SU-DHL-6 (cell line): ENCODE measurements around the gene CNFN.

Source experiments
- H2AFZ ChIP-seq: fragments of 200-600 bp; sonication (generic); 2 replicates; pipeline ENCODE4 v1.6.1; 2014; ENCODE audit warnings: low read depth, mild to moderate bottlenecking, moderate library complexity, mixed read lengths, antibody characterized with exemption, low read length; ENCODE audit not compliant: severe bottlenecking
- H3F3A ChIP-seq: fragments of 200-600 bp; shearing (Covaris generic); 2 replicates; pipeline ENCODE4 v1.6.0; 2016; ENCODE audit warnings: antibody characterized with exemption, mild to moderate bottlenecking; ENCODE audit not compliant: insufficient read depth
- H3K27ac ChIP-seq: fragments of 200-600 bp; sonication (generic); 2 replicates; pipeline ENCODE4 v1.5.1; 2016; ENCODE audit warnings: low read depth, mild to moderate bottlenecking, low read length, moderate library complexity, mixed read lengths
- H3K27me3 ChIP-seq: fragments of 200-600 bp; sonication (generic), shearing (Covaris generic); 2 replicates; pipeline ENCODE4 v1.6.0; 2014; ENCODE audit warnings: mild to moderate bottlenecking, low read length
- H3K36me3 ChIP-seq: fragments of 200-600 bp; sonication (generic); 2 replicates; pipeline ENCODE4 v1.6.1; 2014; ENCODE audit warnings: mild to moderate bottlenecking, low read length, mixed read lengths
- H3K4me2 ChIP-seq: fragments of 300-600, 200-600 bp; shearing (Covaris generic), sonication (generic); 2 replicates; pipeline ENCODE4 v1.6.0; 2014; ENCODE audit warnings: low read length, low read depth, mild to moderate bottlenecking; ENCODE audit not compliant: poor library complexity, severe bottlenecking
- H3K4me3 ChIP-seq: fragments of 200-600 bp; sonication (generic); 2 replicates; pipeline ENCODE4 v1.5.1; 2014; ENCODE audit warnings: antibody characterized with exemption, low read length, mild to moderate bottlenecking, mixed read lengths; ENCODE audit not compliant: insufficient read depth, poor library complexity, severe bottlenecking
- H3K79me2 ChIP-seq: fragments of 200-600 bp; sonication (generic); 2 replicates; pipeline ENCODE4 v1.6.1; 2014; ENCODE audit warnings: mild to moderate bottlenecking, low read length, moderate library complexity; ENCODE audit not compliant: insufficient read depth
- H3K9ac ChIP-seq: fragments of 200-600 bp; sonication (generic); 2 replicates; pipeline ENCODE4 v1.7.0; 2014; ENCODE audit warnings: mild to moderate bottlenecking, low read length
- H3K9me2 ChIP-seq: fragments of 200-600 bp; sonication (generic); replicated peaks from 2 replicates; pipeline ENCODE4 v1.6.1; 2014; ENCODE audit warnings: low read length; ENCODE audit not compliant: insufficient read depth
- H3K9me3 ChIP-seq: fragments of 200-600 bp; sonication (generic); 2 replicates; pipeline ENCODE4 v1.6.1; 2014; ENCODE audit warnings: low read length, mixed read lengths; ENCODE audit not compliant: insufficient read depth
- H4K20me1 ChIP-seq: fragments of 200-600 bp; sonication (generic); 2 replicates; pipeline ENCODE4 v1.6.1; 2014; ENCODE audit warnings: low read depth, mild to moderate bottlenecking, antibody characterized with exemption, low read length, moderate library complexity, mixed read lengths
- CTCF ChIP-seq: fragments of 200-600 bp; sonication (generic); IDR thresholded peaks from one replicate; pipeline ENCODE4 v1.5.1; 2017; ENCODE audit warnings: antibody characterized with exemption, mild to moderate bottlenecking, low read length, moderate library complexity; ENCODE audit not compliant: insufficient read depth, poor library complexity, severe bottlenecking
- EZH2phosphoT487 ChIP-seq: fragments of 200-600 bp; sonication (generic), shearing (Covaris generic); conservative IDR thresholded peaks from 2 replicates; pipeline ENCODE4 v1.6.1; 2018; ENCODE audit warnings: mild to moderate bottlenecking, antibody characterized with exemption, low read length, moderate library complexity, mixed read lengths

Gene CNFN

GRCh38 chr19:42388851-42389489 is 1.1 kb downstream of the CNFN start:
- Histone ChIP-seq H3K9me2 (no peaks in the 10 kb centered on the region), H3K79me2 (no peaks in the 10 kb centered on the region), H3K36me3 (no peaks in the 10 kb centered on the region), H3K9ac (no peak overlapping the region), H4K20me1 (no peaks in the 10 kb centered on the region), H3K9me3 (no peaks in the 10 kb centered on the region), H3F3A (no peaks in the 10 kb centered on the region), H3K27me3 (no peaks in the 10 kb centered on the region), H2AFZ (no peak overlapping the region), H3K4me3 (no peak overlapping the region), H3K4me2 (no peak overlapping the region), H3K27ac (no peak overlapping the region)
- TF ChIP-seq CTCF, result no peak
- TF ChIP-seq EZH2phosphoT487, result no peak

DNA sequence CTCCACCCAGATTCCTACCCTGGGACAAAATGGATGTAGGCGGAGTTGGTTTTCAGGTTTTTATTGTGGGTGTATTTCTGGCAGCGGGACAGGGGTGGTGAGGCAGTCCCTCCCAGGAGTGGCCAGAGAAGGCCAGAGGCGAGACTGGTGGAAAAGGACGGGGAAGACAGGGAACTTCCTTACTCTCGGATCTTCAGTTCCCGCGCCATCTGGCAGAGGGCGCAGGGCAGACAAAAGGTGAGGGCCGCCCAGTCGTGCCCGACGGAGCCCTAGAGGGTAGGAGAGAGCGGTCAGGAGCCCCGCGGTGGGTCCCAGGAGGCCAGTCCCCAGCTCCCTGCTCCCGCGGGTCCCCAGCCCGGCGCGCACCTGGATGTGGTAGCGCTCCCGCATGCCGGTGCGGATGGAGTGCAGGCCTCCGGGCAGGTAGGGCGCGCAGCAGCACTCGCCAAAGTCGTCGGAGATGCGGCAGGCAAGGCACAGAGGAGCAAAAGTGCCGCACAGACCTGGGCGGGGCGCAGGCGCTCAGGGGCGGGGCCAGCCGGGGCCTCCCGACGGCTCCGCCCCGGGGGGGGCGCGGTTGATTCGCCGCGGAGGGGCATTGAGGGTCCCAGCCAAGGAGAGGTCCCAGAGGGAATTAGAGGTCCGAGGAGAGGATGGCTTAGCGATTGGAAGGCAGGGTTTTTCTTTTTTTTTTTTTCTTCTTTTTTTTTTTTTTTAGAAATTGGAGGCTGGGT is 3.0 kb downstream of the CNFN start:
- no peaks in the 10 kb centered on the region for H3K36me3 ChIP-seq
- H3K4me3 ChIP-seq, result peak overlapping the region; percentile 86
- TF ChIP-seq EZH2phosphoT487 (no peak), CTCF (peak; percentile 45)
- no peak overlapping the region for H3K27ac ChIP-seq
- H3K27me3 ChIP-seq, result no peaks in the 10 kb centered on the region
- no peaks in the 10 kb centered on the region for H3F3A ChIP-seq
- no peaks in the 10 kb centered on the region for H4K20me1 ChIP-seq
- peak overlapping the region; percentile 98 for H2AFZ ChIP-seq
- H3K9ac ChIP-seq, result peak overlapping the region; percentile 69
- no peaks in the 10 kb centered on the region for H3K79me2 ChIP-seq
- peak overlapping the region; percentile 79 for H3K4me2 ChIP-seq
- H3K9me2 ChIP-seq, result no peaks in the 10 kb centered on the region
- H3K9me3 ChIP-seq, result no peaks in the 10 kb centered on the region

DNA sequence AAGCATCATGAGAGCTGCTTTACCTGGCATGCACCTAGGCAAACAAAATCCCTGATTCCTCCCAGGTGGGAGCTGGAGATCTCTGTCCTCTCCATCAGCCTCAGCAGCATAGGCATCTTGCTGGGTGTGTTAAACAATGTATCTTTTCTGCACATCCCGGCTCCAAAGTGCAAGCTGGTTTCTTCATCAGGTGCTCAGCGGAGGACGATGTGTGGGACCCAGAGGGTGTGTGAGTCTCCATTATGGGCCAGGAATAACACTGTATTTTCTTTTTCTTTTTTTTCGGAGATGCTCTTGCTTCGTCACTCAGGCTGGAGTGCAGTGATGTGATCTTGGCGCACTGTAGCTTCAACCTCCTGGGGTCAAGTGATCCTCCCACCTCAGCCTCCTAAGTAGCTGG is 9.9 kb downstream of the CNFN start:
- Histone ChIP-seq H3K4me3 (no peak overlapping the region), H3K9me2 (no peaks in the 10 kb centered on the region), H3K36me3 (no peaks in the 10 kb centered on the region), H3F3A (no peaks in the 10 kb centered on the region), H3K27me3 (no peaks in the 10 kb centered on the region), H3K9me3 (no peaks in the 10 kb centered on the region), H3K27ac (no peak overlapping the region), H3K9ac (no peak overlapping the region), H3K4me2 (no peak overlapping the region), H4K20me1 (no peaks in the 10 kb centered on the region), H2AFZ (no peak overlapping the region), H3K79me2 (no peaks in the 10 kb centered on the region)
- no peak for TF ChIP-seq CTCF
